ENCODE measurements around the gene DDIT4.

The DDIT4 gene

GRCh38 chr10:72251635-72252034, 22.1 kb upstream of the DDIT4 start:
- no peak for DNase-seq (ENCODE audit: low spot score)
- Histone ChIP-seq H3K79me1 (ENCODE audit: low read depth, low read length) (no peaks in the 10 kb centered on the region), H3K36me3 (replicated peaks in 1 of 2; ENCODE audit: control insufficient read depth in 2 of 2, insufficient read depth in 2 of 2, low read length in 2 of 2) (no peaks in the 10 kb centered on the region), H3K18ac (ENCODE audit: low read length) (no peak overlapping the region), H3K14ac (ENCODE audit: low read length) (no peak overlapping the region), H2AK5ac (ENCODE audit: low read depth, low read length) (no peak overlapping the region), H3K4me1 (ENCODE audit: control insufficient read depth in 2 of 2, insufficient read depth in 1 of 2, low read depth in 1 of 2, low read length in 2 of 2) (peaks cover 21 to 22% of the 10 kb centered on the region in 2 donors), H3K4me2 (ENCODE audit: insufficient read depth, low read length, poor library complexity, severe bottlenecking) (no peak overlapping the region), H2BK12ac (ENCODE audit: low read length) (no peak overlapping the region), H2AFZ (ENCODE audit: low read length) (no peak overlapping the region), H3K4ac (ENCODE audit: low read length) (no peak overlapping the region), H3K4me3 (ENCODE audit: low read length in 2 of 2) (no peak overlapping the region), H4K8ac (ENCODE audit: low read depth, low read length) (no peak overlapping the region), H2BK120ac (ENCODE audit: low read depth, low read length) (no peak overlapping the region), H3K9me3 (replicated peaks in 1 of 2; ENCODE audit: control insufficient read depth in 2 of 2, insufficient read depth in 1 of 2, low read depth in 1 of 2, low read length in 2 of 2) (no peaks in the 10 kb centered on the region), H3K23ac (ENCODE audit: low read depth, low read length, poor library complexity) (no peak overlapping the region), H3K27me3 (ENCODE audit: control insufficient read depth in 3 of 3, insufficient read depth in 3 of 3, low read depth in 1 of 3, low read length in 3 of 3) (no peaks in the 10 kb centered on the region), H3K27ac (replicated peaks; ENCODE audit: low read length) (no peak overlapping the region), H2BK5ac (ENCODE audit: low read length) (no peak overlapping the region), H2BK15ac (ENCODE audit: low read length) (no peak overlapping the region), H4K91ac (ENCODE audit: low read depth, low read length, poor library complexity) (no peak overlapping the region), H3K9ac (ENCODE audit: low read depth, low read length, poor library complexity) (no peak overlapping the region)
- WGBS, 2 donors (ENCODE audit: extremely low coverage in 2 of 2, insufficient read length in 2 of 2, insufficient replicate concordance in 1 of 2) = no CpG with 5 or more reads among the region's 6 CpGs

DNA sequence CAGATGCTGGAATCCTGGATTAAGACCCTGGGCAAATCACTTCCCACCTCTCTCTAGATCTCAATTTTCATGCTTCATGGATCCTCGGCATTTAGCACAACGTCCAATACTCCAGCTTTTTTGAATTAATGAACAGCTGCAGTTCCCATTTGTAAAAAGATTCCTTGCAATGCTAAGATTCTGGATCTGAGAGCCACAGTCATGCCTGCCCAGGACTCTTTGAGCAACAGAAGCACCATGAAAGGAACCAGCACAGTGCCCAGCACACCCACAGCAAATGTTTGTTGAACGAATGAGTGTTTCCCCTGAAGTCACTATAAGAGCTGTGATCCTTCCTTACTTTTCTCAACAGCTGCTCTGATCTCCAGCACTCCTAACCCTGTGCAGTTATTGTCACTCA, 20.8 kb upstream of the DDIT4 start:
- no peak overlapping the region for H2BK12ac ChIP-seq (ENCODE audit: low read length)
- no peak overlapping the region for H3K23ac ChIP-seq (ENCODE audit: low read depth, low read length, poor library complexity)
- no peaks in the 10 kb centered on the region for H3K9me3 ChIP-seq (replicated peaks in 1 of 2; ENCODE audit: control insufficient read depth in 2 of 2, insufficient read depth in 1 of 2, low read depth in 1 of 2, low read length in 2 of 2)
- peaks cover 21 to 26% of the 10 kb centered on the region in 2 donors for H3K4me1 ChIP-seq (ENCODE audit: control insufficient read depth in 2 of 2, insufficient read depth in 1 of 2, low read depth in 1 of 2, low read length in 2 of 2)
- H3K4me2 ChIP-seq (ENCODE audit: insufficient read depth, low read length, poor library complexity, severe bottlenecking) = no peak overlapping the region
- no peaks in the 10 kb centered on the region for H3K36me3 ChIP-seq (replicated peaks in 1 of 2; ENCODE audit: control insufficient read depth in 2 of 2, insufficient read depth in 2 of 2, low read length in 2 of 2)
- H3K27me3 ChIP-seq (ENCODE audit: control insufficient read depth in 3 of 3, insufficient read depth in 3 of 3, low read depth in 1 of 3, low read length in 3 of 3) = no peaks in the 10 kb centered on the region
- H3K9ac ChIP-seq (ENCODE audit: low read depth, low read length, poor library complexity) = no peak overlapping the region
- no peaks in the 10 kb centered on the region for H3K79me1 ChIP-seq (ENCODE audit: low read depth, low read length)
- H3K18ac ChIP-seq (ENCODE audit: low read length) = no peak overlapping the region
- no peak overlapping the region for H2BK15ac ChIP-seq (ENCODE audit: low read length)
- no peak overlapping the region for H4K91ac ChIP-seq (ENCODE audit: low read depth, low read length, poor library complexity)
- no peak overlapping the region for H3K27ac ChIP-seq (replicated peaks; ENCODE audit: low read length)
- no peak for DNase-seq (ENCODE audit: low spot score)
- no peak overlapping the region for H2AK5ac ChIP-seq (ENCODE audit: low read depth, low read length)
- H3K4ac ChIP-seq (ENCODE audit: low read length) = no peak overlapping the region
- H3K14ac ChIP-seq (ENCODE audit: low read length) = no peak overlapping the region
- H4K8ac ChIP-seq (ENCODE audit: low read depth, low read length) = no peak overlapping the region
- WGBS, 2 donors (ENCODE audit: extremely low coverage in 2 of 2, insufficient read length in 2 of 2, insufficient replicate concordance in 1 of 2) = no CpG with 5 or more reads among the region's 3 CpGs
- H3K4me3 ChIP-seq (ENCODE audit: low read length in 2 of 2) = no peak overlapping the region
- no peak overlapping the region for H2BK120ac ChIP-seq (ENCODE audit: low read depth, low read length)
- no peak overlapping the region for H2AFZ ChIP-seq (ENCODE audit: low read length)
- H2BK5ac ChIP-seq (ENCODE audit: low read length) = no peak overlapping the region

DNA sequence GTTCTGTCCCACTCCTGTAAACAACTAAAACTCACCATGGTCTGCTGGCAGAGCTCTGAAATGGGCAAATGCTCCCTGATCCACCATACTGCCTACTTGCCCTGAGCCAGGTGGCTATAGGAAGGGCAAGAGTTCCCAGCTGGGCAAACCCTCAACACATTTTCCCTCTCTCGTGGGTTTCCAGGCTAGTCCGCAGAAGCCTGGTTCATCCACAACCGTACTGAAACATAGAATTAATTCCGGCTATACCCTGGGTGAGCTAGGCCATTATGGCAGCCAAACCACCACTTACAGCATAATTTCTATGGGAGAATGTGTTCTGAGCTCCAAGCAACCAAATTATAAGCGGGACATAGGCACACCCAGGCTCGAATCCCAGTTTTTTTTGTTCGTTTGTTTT, 20.1 kb upstream of the DDIT4 start:
- Histone ChIP-seq H3K4me2 (ENCODE audit: insufficient read depth, low read length, poor library complexity, severe bottlenecking) (no peak overlapping the region), H3K79me1 (ENCODE audit: low read depth, low read length) (no peaks in the 10 kb centered on the region), H3K18ac (ENCODE audit: low read length) (no peak overlapping the region), H4K8ac (ENCODE audit: low read depth, low read length) (no peak overlapping the region), H3K9ac (ENCODE audit: low read depth, low read length, poor library complexity) (no peak overlapping the region), H3K27me3 (ENCODE audit: control insufficient read depth in 3 of 3, insufficient read depth in 3 of 3, low read depth in 1 of 3, low read length in 3 of 3) (no peaks in the 10 kb centered on the region), H4K91ac (ENCODE audit: low read depth, low read length, poor library complexity) (no peak overlapping the region), H3K4me1 (ENCODE audit: control insufficient read depth in 2 of 2, insufficient read depth in 1 of 2, low read depth in 1 of 2, low read length in 2 of 2) (peaks cover 16 to 20% of the 10 kb centered on the region in 2 donors), H3K9me3 (replicated peaks in 1 of 2; ENCODE audit: control insufficient read depth in 2 of 2, insufficient read depth in 1 of 2, low read depth in 1 of 2, low read length in 2 of 2) (no peaks in the 10 kb centered on the region), H3K36me3 (replicated peaks in 1 of 2; ENCODE audit: control insufficient read depth in 2 of 2, insufficient read depth in 2 of 2, low read length in 2 of 2) (no peaks in the 10 kb centered on the region), H3K27ac (replicated peaks; ENCODE audit: low read length) (no peak overlapping the region), H2AFZ (ENCODE audit: low read length) (no peak overlapping the region), H3K14ac (ENCODE audit: low read length) (no peak overlapping the region), H2AK5ac (ENCODE audit: low read depth, low read length) (no peak overlapping the region), H3K4me3 (ENCODE audit: low read length in 2 of 2) (no peak overlapping the region), H2BK15ac (ENCODE audit: low read length) (no peak overlapping the region), H2BK12ac (ENCODE audit: low read length) (no peak overlapping the region), H3K4ac (ENCODE audit: low read length) (no peak overlapping the region), H3K23ac (ENCODE audit: low read depth, low read length, poor library complexity) (no peak overlapping the region), H2BK5ac (ENCODE audit: low read length) (no peak overlapping the region), H2BK120ac (ENCODE audit: low read depth, low read length) (no peak overlapping the region)
- no CpG with 5 or more reads among the region's 7 CpGs for WGBS, 2 donors (ENCODE audit: extremely low coverage in 2 of 2, insufficient read length in 2 of 2, insufficient replicate concordance in 1 of 2)
- DNase-seq (ENCODE audit: low spot score) = no peak

GRCh38 chr10:72254813-72255568, 18.7 kb upstream of the DDIT4 start:
- Histone ChIP-seq H3K79me1 (ENCODE audit: low read depth, low read length) (no peaks in the 10 kb centered on the region), H2AFZ (ENCODE audit: low read length) (peak overlapping the region; percentile 97), H3K14ac (ENCODE audit: low read length) (no peak overlapping the region), H2AK5ac (ENCODE audit: low read depth, low read length) (peak overlapping the region; percentile 72), H4K8ac (ENCODE audit: low read depth, low read length) (no peak overlapping the region), H3K9me3 (replicated peaks in 1 of 2; ENCODE audit: control insufficient read depth in 2 of 2, insufficient read depth in 1 of 2, low read depth in 1 of 2, low read length in 2 of 2) (no peaks in the 10 kb centered on the region), H2BK12ac (ENCODE audit: low read length) (no peak overlapping the region), H3K27me3 (ENCODE audit: control insufficient read depth in 3 of 3, insufficient read depth in 3 of 3, low read depth in 1 of 3, low read length in 3 of 3) (no peaks in the 10 kb centered on the region), H3K4me1 (ENCODE audit: control insufficient read depth in 2 of 2, insufficient read depth in 1 of 2, low read depth in 1 of 2, low read length in 2 of 2) (peaks cover 19 to 23% of the 10 kb centered on the region in 2 donors), H3K27ac (replicated peaks; ENCODE audit: low read length) (peak overlapping the region; percentile 78), H3K23ac (ENCODE audit: low read depth, low read length, poor library complexity) (peak overlapping the region; percentile 30), H4K91ac (ENCODE audit: low read depth, low read length, poor library complexity) (peak overlapping the region; percentile 90), H3K18ac (ENCODE audit: low read length) (peak overlapping the region; percentile 96), H3K9ac (ENCODE audit: low read depth, low read length, poor library complexity) (peak overlapping the region; percentile 36), H3K4me2 (ENCODE audit: insufficient read depth, low read length, poor library complexity, severe bottlenecking) (peak overlapping the region; percentile 44), H3K4ac (ENCODE audit: low read length) (no peak overlapping the region), H2BK120ac (ENCODE audit: low read depth, low read length) (peak overlapping the region; percentile 72), H3K4me3 (ENCODE audit: low read length in 2 of 2) (peak overlapping the region in 1 of 2 donors; percentile 42), H2BK15ac (ENCODE audit: low read length) (peak overlapping the region; percentile 64), H3K36me3 (replicated peaks in 1 of 2; ENCODE audit: control insufficient read depth in 2 of 2, insufficient read depth in 2 of 2, low read length in 2 of 2) (no peaks in the 10 kb centered on the region), H2BK5ac (ENCODE audit: low read length) (peak overlapping the region; percentile 80)
- WGBS, 2 donors (ENCODE audit: extremely low coverage in 2 of 2, insufficient read length in 2 of 2, insufficient replicate concordance in 1 of 2) = no CpG with 5 or more reads among the region's 15 CpGs
- DNase-seq (ENCODE audit: low spot score) = peak; percentile 44

Data from neuronal stem cell (in vitro differentiated cells).